HepG2 (cell line): ENCODE results near the gene MPHOSPH8. TPM values are rescaled to one million over a fixed set of nuclear protein-coding genes. Genes with fewer than 3 reads are reported as not detected.

Source experiments
- CBX5 ChIP-seq: sonication (generic); formaldehyde crosslinking; IDR thresholded peaks from 2 replicates; pipeline ENCODE4 v1.4.0; 2020; ENCODE audit warnings: missing genetic modification reagents, borderline replicate concordance
- HMG20B ChIP-seq: conservative IDR thresholded peaks from 2 replicates; pipeline ENCODE4 v1.6.1; 2016; ENCODE audit warnings: missing genetic modification reagents, missing compliant biosample characterization
- KAT7 ChIP-seq: IDR thresholded peaks from 2 replicates; pipeline ENCODE4 v1.6.1; 2018; ENCODE audit warnings: borderline replicate concordance, missing compliant biosample characterization
- KDM5B ChIP-seq: sonication (generic); formaldehyde crosslinking; IDR thresholded peaks from 2 replicates; pipeline ENCODE4 v1.4.0; 2020; ENCODE audit warnings: missing genetic modification reagents, mild to moderate bottlenecking, borderline replicate concordance
- SP5 ChIP-seq: IDR thresholded peaks from 2 replicates; pipeline ENCODE4 v1.6.1; 2016; ENCODE audit warnings: low read depth, borderline replicate concordance
- ZFP36 ChIP-seq: fragments of 150-350 bp; IDR thresholded peaks from 2 replicates; pipeline ENCODE4 v1.6.1; 2018; ENCODE audit warnings: borderline replicate concordance, low read length, low read depth; ENCODE audit not compliant: partially characterized antibody
- ZNF24 ChIP-seq: fragments of 450-650 bp; IDR thresholded peaks from 2 replicates; pipeline ENCODE4 v1.6.1; 2017; ENCODE audit warnings: antibody characterized with exemption, mild to moderate bottlenecking
- ZNF44 ChIP-seq: sonication (generic); formaldehyde crosslinking; IDR thresholded peaks from 2 replicates; pipeline ENCODE4 v1.5.1; 2020; ENCODE audit warnings: mild to moderate bottlenecking, missing genetic modification reagents
- ZNF761 ChIP-seq: sonication (generic); formaldehyde crosslinking; conservative IDR thresholded peaks from 2 replicates; pipeline ENCODE4 v1.4.0; 2020; ENCODE audit warnings: mild to moderate bottlenecking, missing genetic modification reagents
- ZNF781 ChIP-seq: sonication (generic); formaldehyde crosslinking; IDR thresholded peaks from 2 replicates; pipeline ENCODE4 v1.5.1; 2020; ENCODE audit warnings: borderline replicate concordance, mild to moderate bottlenecking, missing genetic modification reagents; ENCODE audit errors: not compliant biosample characterization
- polyA plus RNA-seq, 8 experiments: library from polyadenylated mRNA; depleted of rRNA in 3 of 8; stranded (reverse) in 7 of 8; unstranded in 1 of 8; fragments of >200 nt; fragmentation: Illumina TruSeq in 4 of 8; extraction: Trizol in 4 of 8; gene quantifications; 2 replicates each; pipeline versions ENCODE4 v1.2.1 to v1.2.3, GENCODE V29; 2011 to 2016; ENCODE audit warnings: low read depth in 4 of 8, missing spikeins in 1 of 8, mixed read lengths in 1 of 8; ENCODE audit not compliant: insufficient read depth in 1 of 8
- total RNA-seq, 5 experiments: library from RNA; depleted of rRNA; stranded (reverse); fragments of >200 nt; fragmentation: Illumina TruSeq; extraction: Trizol; gene quantifications; 2 replicates each; pipeline ENCODE4 v1.2.3, GENCODE V29; 2016; ENCODE audit warnings: low read depth in 1 of 5
- TF ChIP-seq, protein P1 (sequence below): sonication (generic); formaldehyde crosslinking; IDR thresholded peaks from 2 replicates; pipeline ENCODE4 v1.5.1; 2020; ENCODE audit warnings: missing genetic modification reagents, mild to moderate bottlenecking, borderline replicate concordance
- TF ChIP-seq, protein P2 (sequence below): sonication (generic); formaldehyde crosslinking; IDR thresholded peaks from 2 replicates; pipeline ENCODE4 v1.4.0; 2020; ENCODE audit warnings: missing genetic modification reagents
- TF ChIP-seq, protein P3 (sequence below): sonication (generic); formaldehyde crosslinking; IDR thresholded peaks from 2 replicates; pipeline ENCODE4 v1.4.0; 2020; ENCODE audit warnings: mild to moderate bottlenecking, missing genetic modification reagents
- TF ChIP-seq, protein P4 (sequence below): sonication (generic); formaldehyde crosslinking; IDR thresholded peaks from 2 replicates; pipeline ENCODE4 v1.9.0; 2022; ENCODE audit warnings: missing genetic modification reagents, mild to moderate bottlenecking, borderline replicate concordance
- TF ChIP-seq, protein P5 (sequence below): sonication (generic); formaldehyde crosslinking; IDR thresholded peaks from 2 replicates; pipeline ENCODE4 v1.4.0; 2020; ENCODE audit warnings: missing genetic modification reagents, borderline replicate concordance

Gene MPHOSPH8
- total and polyA plus RNA-seq, 2 of the 13 experiments (the other 11 are each of a cell fraction or from before 2014, with no cell fraction given): 17.3 to 20.9 TPM

DNA sequence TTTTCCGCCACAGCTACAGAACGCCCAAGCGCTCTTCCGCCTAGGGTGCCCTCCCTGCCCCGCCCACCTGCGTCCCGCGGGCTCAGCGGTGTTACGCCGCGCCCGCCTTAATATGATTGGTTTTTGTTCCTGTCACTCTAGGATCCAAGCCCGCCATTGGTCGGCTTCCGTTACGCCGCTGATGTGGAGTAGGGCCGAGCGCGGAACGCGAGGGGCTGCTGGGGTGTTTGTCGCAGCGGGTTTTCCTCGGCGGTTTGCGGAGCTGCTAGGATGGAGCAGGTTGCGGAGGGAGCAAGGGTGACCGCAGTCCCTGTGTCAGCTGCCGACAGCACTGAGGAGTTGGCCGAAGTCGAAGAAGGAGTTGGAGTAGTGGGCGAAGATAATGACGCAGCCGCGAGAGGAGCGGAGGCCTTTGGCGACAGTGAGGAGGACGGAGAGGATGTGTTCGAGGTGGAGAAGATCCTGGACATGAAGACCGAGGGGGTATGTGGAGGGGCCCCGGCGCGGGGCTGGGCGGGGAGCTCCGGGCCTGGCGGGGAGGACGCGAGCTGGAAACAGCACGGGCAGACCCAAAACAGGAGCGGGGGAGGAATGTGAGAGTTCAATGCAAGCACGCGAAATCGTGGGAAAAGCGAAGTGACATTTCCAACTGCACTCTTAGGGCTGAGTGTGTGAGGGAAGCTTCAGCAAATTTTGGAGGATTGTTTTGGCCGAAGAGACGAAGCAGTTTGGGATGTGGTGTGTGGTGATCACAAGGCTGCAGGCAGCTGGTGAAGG, at the start of gene MPHOSPH8 (continued):
- TF ChIP-seq ZNF761 (CRISPR knock-in tag): peak; percentile 30; the same call in 1 of the 2 replicates
- TF ChIP-seq ZFP36: no peak
- peak; percentile 81; the same call in 1 of the 2 replicates for TF ChIP-seq KAT7 (CRISPR knock-in tag)
- TF ChIP-seq CBX5 (CRISPR knock-in tag): peak; percentile 14; the same call in 1 of the 2 replicates
- TF ChIP-seq, protein P1, sequence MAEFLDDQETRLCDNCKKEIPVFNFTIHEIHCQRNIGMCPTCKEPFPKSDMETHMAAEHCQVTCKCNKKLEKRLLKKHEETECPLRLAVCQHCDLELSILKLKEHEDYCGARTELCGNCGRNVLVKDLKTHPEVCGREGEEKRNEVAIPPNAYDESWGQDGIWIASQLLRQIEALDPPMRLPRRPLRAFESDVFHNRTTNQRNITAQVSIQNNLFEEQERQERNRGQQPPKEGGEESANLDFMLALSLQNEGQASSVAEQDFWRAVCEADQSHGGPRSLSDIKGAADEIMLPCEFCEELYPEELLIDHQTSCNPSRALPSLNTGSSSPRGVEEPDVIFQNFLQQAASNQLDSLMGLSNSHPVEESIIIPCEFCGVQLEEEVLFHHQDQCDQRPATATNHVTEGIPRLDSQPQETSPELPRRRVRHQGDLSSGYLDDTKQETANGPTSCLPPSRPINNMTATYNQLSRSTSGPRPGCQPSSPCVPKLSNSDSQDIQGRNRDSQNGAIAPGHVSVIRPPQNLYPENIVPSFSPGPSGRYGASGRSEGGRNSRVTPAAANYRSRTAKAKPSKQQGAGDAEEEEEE: no peak
- peak; percentile 82 for TF ChIP-seq SP5 (CRISPR knock-in tag)
- TF ChIP-seq, protein P2, sequence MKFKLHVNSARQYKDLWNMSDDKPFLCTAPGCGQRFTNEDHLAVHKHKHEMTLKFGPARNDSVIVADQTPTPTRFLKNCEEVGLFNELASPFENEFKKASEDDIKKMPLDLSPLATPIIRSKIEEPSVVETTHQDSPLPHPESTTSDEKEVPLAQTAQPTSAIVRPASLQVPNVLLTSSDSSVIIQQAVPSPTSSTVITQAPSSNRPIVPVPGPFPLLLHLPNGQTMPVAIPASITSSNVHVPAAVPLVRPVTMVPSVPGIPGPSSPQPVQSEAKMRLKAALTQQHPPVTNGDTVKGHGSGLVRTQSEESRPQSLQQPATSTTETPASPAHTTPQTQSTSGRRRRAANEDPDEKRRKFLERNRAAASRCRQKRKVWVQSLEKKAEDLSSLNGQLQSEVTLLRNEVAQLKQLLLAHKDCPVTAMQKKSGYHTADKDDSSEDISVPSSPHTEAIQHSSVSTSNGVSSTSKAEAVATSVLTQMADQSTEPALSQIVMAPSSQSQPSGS (CRISPR knock-in tag): peak; percentile 50
- TF ChIP-seq, protein P3, sequence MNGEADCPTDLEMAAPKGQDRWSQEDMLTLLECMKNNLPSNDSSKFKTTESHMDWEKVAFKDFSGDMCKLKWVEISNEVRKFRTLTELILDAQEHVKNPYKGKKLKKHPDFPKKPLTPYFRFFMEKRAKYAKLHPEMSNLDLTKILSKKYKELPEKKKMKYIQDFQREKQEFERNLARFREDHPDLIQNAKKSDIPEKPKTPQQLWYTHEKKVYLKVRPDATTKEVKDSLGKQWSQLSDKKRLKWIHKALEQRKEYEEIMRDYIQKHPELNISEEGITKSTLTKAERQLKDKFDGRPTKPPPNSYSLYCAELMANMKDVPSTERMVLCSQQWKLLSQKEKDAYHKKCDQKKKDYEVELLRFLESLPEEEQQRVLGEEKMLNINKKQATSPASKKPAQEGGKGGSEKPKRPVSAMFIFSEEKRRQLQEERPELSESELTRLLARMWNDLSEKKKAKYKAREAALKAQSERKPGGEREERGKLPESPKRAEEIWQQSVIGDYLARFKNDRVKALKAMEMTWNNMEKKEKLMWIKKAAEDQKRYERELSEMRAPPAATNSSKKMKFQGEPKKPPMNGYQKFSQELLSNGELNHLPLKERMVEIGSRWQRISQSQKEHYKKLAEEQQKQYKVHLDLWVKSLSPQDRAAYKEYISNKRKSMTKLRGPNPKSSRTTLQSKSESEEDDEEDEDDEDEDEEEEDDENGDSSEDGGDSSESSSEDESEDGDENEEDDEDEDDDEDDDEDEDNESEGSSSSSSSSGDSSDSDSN (CRISPR knock-in tag): peak; percentile 70; the same call in 1 of the 2 replicates
- peak; percentile 0; the same call in 1 of the 2 replicates for TF ChIP-seq KDM5B
- 0 out of 2 replicates have a peak, but pooled peaks have one; percentile 46 for TF ChIP-seq ZNF44 (CRISPR knock-in tag)
- TF ChIP-seq ZNF781 (CRISPR knock-in tag): peak; percentile 70
- peak; percentile 50; the same call in 1 of the 2 replicates for TF ChIP-seq HMG20B (CRISPR knock-in tag)
- TF ChIP-seq, protein P4, sequence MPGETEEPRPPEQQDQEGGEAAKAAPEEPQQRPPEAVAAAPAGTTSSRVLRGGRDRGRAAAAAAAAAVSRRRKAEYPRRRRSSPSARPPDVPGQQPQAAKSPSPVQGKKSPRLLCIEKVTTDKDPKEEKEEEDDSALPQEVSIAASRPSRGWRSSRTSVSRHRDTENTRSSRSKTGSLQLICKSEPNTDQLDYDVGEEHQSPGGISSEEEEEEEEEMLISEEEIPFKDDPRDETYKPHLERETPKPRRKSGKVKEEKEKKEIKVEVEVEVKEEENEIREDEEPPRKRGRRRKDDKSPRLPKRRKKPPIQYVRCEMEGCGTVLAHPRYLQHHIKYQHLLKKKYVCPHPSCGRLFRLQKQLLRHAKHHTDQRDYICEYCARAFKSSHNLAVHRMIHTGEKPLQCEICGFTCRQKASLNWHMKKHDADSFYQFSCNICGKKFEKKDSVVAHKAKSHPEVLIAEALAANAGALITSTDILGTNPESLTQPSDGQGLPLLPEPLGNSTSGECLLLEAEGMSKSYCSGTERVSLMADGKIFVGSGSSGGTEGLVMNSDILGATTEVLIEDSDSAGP (CRISPR knock-in tag): peak; percentile 67; the same call in 1 of the 2 replicates
- TF ChIP-seq ZNF24: no peak
- TF ChIP-seq, protein P5, sequence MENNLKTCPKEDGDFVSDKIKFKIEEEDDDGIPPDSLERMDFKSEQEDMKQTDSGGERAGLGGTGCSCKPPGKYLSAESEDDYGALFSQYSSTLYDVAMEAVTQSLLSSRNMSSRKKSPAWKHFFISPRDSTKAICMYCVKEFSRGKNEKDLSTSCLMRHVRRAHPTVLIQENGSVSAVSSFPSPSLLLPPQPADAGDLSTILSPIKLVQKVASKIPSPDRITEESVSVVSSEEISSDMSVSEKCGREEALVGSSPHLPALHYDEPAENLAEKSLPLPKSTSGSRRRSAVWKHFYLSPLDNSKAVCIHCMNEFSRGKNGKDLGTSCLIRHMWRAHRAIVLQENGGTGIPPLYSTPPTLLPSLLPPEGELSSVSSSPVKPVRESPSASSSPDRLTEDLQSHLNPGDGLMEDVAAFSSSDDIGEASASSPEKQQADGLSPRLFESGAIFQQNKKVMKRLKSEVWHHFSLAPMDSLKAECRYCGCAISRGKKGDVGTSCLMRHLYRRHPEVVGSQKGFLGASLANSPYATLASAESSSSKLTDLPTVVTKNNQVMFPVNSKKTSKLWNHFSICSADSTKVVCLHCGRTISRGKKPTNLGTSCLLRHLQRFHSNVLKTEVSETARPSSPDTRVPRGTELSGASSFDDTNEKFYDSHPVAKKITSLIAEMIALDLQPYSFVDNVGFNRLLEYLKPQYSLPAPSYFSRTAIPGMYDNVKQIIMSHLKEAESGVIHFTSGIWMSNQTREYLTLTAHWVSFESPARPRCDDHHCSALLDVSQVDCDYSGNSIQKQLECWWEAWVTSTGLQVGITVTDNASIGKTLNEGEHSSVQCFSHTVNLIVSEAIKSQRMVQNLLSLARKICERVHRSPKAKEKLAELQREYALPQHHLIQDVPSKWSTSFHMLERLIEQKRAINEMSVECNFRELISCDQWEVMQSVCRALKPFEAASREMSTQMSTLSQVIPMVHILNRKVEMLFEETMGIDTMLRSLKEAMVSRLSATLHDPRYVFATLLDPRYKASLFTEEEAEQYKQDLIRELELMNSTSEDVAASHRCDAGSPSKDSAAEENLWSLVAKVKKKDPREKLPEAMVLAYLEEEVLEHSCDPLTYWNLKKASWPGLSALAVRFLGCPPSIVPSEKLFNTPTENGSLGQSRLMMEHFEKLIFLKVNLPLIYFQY: no peak
